Measurements from ENCODE around the gene AGXT.

The AGXT gene

GRCh38 chr2:240869109-240869955 lies 708 bp downstream of the AGXT start:
- DNase-seq (ENCODE audit: low spot score): no peak

- no peak for DNase-seq (ENCODE audit: low spot score)
Observed at GRCh38 chr2:240869956-240870875, 1.6 kb downstream of the AGXT start.

- DNase-seq (ENCODE audit: low spot score): no peak
Observed at GRCh38 chr2:240871071-240871958, 2.7 kb downstream of the AGXT start.

GRCh38 chr2:240872317-240873097 lies 3.9 kb downstream of the AGXT start:
- DNase-seq (ENCODE audit: low spot score): no peak

GRCh38 chr2:240873098-240873788 lies 4.6 kb downstream of the AGXT start:
- DNase-seq (ENCODE audit: low spot score): no peak

GRCh38 chr2:240873805-240874714 lies 5.4 kb downstream of the AGXT start:
- no peak for DNase-seq (ENCODE audit: low spot score)

- no peak for DNase-seq (ENCODE audit: low spot score)
Observed at GRCh38 chr2:240874715-240875227, 6.1 kb downstream of the AGXT start.

GRCh38 chr2:240875228-240876034 lies 6.8 kb downstream of the AGXT start:
- no peak for DNase-seq (ENCODE audit: low spot score)

- no peak for DNase-seq (ENCODE audit: low spot score)
Observed at GRCh38 chr2:240876035-240876474, 7.4 kb downstream of the AGXT start.

GRCh38 chr2:240876475-240877251 lies 8.0 kb downstream of the AGXT start:
- DNase-seq (ENCODE audit: low spot score): no peak

GRCh38 chr2:240877460-240878340 lies 9.1 kb downstream of the AGXT start:
- no peak for DNase-seq (ENCODE audit: low spot score)

- DNase-seq (ENCODE audit: low spot score): no peak
Observed at GRCh38 chr2:240878341-240878936, 9.8 kb downstream of the AGXT start.

- no peak for DNase-seq (ENCODE audit: low spot score)
Observed at GRCh38 chr2:240879105-240879504, 10.5 kb downstream of the AGXT start.

GRCh38 chr2:240881913-240882312 lies 13.3 kb downstream of the AGXT start:
- no peak for DNase-seq (ENCODE audit: low spot score)

GRCh38 chr2:240884221-240884620 lies 15.6 kb downstream of the AGXT start:
- no peak for DNase-seq (ENCODE audit: low spot score)

GRCh38 chr2:240884745-240885144 lies 16.1 kb downstream of the AGXT start:
- no peak for DNase-seq (ENCODE audit: low spot score)

All from SK-N-DZ (cell line).